Fibroblast of lung (primary cell): ENCODE data around the gene MAP3K8. TPM values are rescaled to one million over a fixed set of nuclear protein-coding genes. Genes with fewer than 3 reads are reported as not detected.

ENCODE experiments used
- DNase-seq, 2 donors: peaks; one replicate each; pipeline versions ENCODE4 v3.0.0 to v3.0.0-alpha.2; 2010; ENCODE audit warnings: low read depth in 2 of 2
- H2AFZ ChIP-seq: 2 replicates; pipeline ENCODE4 v1.5.1; 2012; ENCODE audit warnings: low read length, control low read depth, inconsistent platforms
- H3K27ac ChIP-seq: 2 replicates; pipeline ENCODE4 v1.5.1; 2011; ENCODE audit warnings: low read length, control low read depth; ENCODE audit not compliant: insufficient read depth
- H3K27me3 ChIP-seq: 2 replicates; pipeline ENCODE4 v1.5.1; 2011; ENCODE audit warnings: mild to moderate bottlenecking, low read length; ENCODE audit not compliant: control insufficient read depth, insufficient read depth
- H3K36me3 ChIP-seq: 2 replicates; pipeline ENCODE4 v1.5.1; 2011; ENCODE audit warnings: low read length; ENCODE audit not compliant: control insufficient read depth, insufficient read depth
- H3K4me1 ChIP-seq: 2 replicates; pipeline ENCODE4 v1.5.1; 2011; ENCODE audit warnings: low read length; ENCODE audit not compliant: control insufficient read depth, insufficient read depth; ENCODE audit errors: extremely low read depth
- H3K4me2 ChIP-seq: 2 replicates; pipeline ENCODE4 v1.5.1; 2011; ENCODE audit warnings: low read length, control low read depth; ENCODE audit not compliant: insufficient read depth; ENCODE audit errors: extremely low read depth
- H3K4me3 ChIP-seq, 4 experiments: fragments of 200-600 bp in 1 of 4; sonication (generic) in 1 of 4; replicated peaks in 1 of 4; 2 replicates each; pipeline ENCODE4 v1.5.1; 2011 to 2016; ENCODE audit warnings: low read length in 4 of 4, low read depth in 3 of 4, mild to moderate bottlenecking in 3 of 4, control low read depth in 2 of 4, inconsistent platforms in 1 of 4, mixed read lengths in 1 of 4; ENCODE audit not compliant: insufficient read depth in 1 of 4; ENCODE audit errors: control extremely low read depth in 1 of 4
- H3K79me2 ChIP-seq: 2 replicates; pipeline ENCODE4 v1.5.1; 2012; ENCODE audit warnings: mild to moderate bottlenecking, low read length, inconsistent platforms; ENCODE audit not compliant: control insufficient read depth, insufficient read depth
- H3K9ac ChIP-seq: 2 replicates; pipeline ENCODE4 v1.5.1; 2011; ENCODE audit warnings: mild to moderate bottlenecking, low read length, control low read depth; ENCODE audit not compliant: insufficient read depth
- H3K9me3 ChIP-seq: 2 replicates; pipeline ENCODE4 v1.5.1; 2012; ENCODE audit warnings: low read depth, low read length; ENCODE audit not compliant: control insufficient read depth, insufficient read depth
- H4K20me1 ChIP-seq: 2 replicates; pipeline ENCODE4 v1.5.1; 2011; ENCODE audit warnings: low read length; ENCODE audit not compliant: control insufficient read depth, insufficient read depth; ENCODE audit errors: extremely low read depth
- EZH2 ChIP-seq: IDR thresholded peaks from 2 replicates; pipeline ENCODE4 v1.5.1; 2012; ENCODE audit warnings: low read length, control low read depth, mild to moderate bottlenecking; ENCODE audit errors: missing control alignments
- polyA plus RNA-seq, 2 donors: library from polyadenylated mRNA; depleted of rRNA in 1 of 2; stranded (reverse) in 1 of 2; unstranded in 1 of 2; fragments of >200 nt; gene quantifications; 2 replicates each; pipeline ENCODE4 v1.2.1, GENCODE V29; 2011 to 2012; ENCODE audit warnings: missing spikeins in 1 of 2
- total RNA-seq: library from RNA; depleted of rRNA; stranded (reverse); fragments of >200 nt; gene quantifications from 2 replicates; pipeline ENCODE4 v1.2.1, GENCODE V29; 2014
- TF ChIP-seq, protein P1 (sequence below), 2 donors: IDR thresholded peaks in 1 of 2; conservative IDR thresholded peaks in 1 of 2; 1 replicate in 1 of 2; 2 replicates in 1 of 2; pipeline ENCODE4 v1.5.1; 2011 to 2012; ENCODE audit warnings: low read length in 2 of 2, control low read depth in 1 of 2, inconsistent platforms in 1 of 2, low read depth in 1 of 2, mild to moderate bottlenecking in 1 of 2

The MAP3K8 gene
- total and polyA plus RNA-seq, 2 donors (not counting 1 experiment from before 2014, with no cell fraction given) = 20.0 to 52.6 TPM

DNA sequence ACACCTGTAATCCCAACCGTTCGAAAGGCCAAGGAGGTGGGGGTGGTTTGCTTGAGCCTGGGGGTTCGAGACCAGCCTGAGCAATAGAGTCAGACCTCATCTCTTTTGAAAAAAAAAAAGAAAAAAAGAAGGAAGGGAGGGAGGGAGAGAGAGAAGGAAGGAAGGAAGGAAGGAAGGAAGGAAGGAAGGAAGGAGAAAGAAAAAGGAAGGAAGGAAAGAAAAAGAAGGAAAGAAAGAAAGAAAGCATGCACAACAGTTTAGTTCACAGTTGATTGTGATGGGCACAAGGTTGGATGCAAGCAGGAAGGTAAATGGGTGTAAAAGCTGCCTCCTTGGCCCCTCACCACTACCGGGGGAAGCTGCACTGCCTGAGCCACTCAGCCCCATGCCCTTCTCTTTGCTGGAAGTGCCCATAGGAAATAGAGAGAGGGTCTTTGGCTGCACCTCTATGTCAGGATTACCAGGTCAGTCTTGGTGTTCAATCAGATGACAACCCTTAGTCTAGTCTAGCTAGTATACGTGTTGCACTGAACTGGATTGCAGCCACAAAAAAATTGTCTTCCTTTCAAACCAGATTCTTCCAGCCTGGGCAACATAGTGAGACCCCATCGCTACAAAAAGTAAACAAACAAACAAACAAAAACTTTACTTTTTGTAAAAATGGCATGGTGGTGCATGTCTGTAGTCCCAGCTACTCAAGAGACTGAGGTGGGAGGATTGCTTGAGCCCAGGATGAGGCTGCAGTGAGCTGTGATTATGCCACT, 20.0 kb downstream of the MAP3K8 start:
- DNase-seq = no peak
- Histone ChIP-seq H3K9ac (no peak overlapping the region), H2AFZ (no peak overlapping the region), H3K4me2 (peak overlapping the region; percentile 34), H3K36me3 (peaks cover 5% of the 10 kb centered on the region), H3K79me2 (no peaks in the 10 kb centered on the region), H3K27me3 (no peaks in the 10 kb centered on the region), H3K27ac (peak overlapping the region; percentile 83), H3K9me3 (no peaks in the 10 kb centered on the region), H4K20me1 (no peaks in the 10 kb centered on the region), H3K4me1 (peaks cover 21% of the 10 kb centered on the region), H3K4me3 (peak overlapping the region in 1 of 4 experiments; percentile 3)
- TF ChIP-seq EZH2 = no peak
- TF ChIP-seq, protein P1, sequence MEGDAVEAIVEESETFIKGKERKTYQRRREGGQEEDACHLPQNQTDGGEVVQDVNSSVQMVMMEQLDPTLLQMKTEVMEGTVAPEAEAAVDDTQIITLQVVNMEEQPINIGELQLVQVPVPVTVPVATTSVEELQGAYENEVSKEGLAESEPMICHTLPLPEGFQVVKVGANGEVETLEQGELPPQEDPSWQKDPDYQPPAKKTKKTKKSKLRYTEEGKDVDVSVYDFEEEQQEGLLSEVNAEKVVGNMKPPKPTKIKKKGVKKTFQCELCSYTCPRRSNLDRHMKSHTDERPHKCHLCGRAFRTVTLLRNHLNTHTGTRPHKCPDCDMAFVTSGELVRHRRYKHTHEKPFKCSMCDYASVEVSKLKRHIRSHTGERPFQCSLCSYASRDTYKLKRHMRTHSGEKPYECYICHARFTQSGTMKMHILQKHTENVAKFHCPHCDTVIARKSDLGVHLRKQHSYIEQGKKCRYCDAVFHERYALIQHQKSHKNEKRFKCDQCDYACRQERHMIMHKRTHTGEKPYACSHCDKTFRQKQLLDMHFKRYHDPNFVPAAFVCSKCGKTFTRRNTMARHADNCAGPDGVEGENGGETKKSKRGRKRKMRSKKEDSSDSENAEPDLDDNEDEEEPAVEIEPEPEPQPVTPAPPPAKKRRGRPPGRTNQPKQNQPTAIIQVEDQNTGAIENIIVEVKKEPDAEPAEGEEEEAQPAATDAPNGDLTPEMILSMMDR (conservative IDR thresholded peaks at IDR 0.05 in 1 of 2, IDR thresholded peaks at IDR 0.05 in 1 of 2; ENCODE audit: low read depth in 1 of 2, low read length in 2 of 2) = no peak

DNA sequence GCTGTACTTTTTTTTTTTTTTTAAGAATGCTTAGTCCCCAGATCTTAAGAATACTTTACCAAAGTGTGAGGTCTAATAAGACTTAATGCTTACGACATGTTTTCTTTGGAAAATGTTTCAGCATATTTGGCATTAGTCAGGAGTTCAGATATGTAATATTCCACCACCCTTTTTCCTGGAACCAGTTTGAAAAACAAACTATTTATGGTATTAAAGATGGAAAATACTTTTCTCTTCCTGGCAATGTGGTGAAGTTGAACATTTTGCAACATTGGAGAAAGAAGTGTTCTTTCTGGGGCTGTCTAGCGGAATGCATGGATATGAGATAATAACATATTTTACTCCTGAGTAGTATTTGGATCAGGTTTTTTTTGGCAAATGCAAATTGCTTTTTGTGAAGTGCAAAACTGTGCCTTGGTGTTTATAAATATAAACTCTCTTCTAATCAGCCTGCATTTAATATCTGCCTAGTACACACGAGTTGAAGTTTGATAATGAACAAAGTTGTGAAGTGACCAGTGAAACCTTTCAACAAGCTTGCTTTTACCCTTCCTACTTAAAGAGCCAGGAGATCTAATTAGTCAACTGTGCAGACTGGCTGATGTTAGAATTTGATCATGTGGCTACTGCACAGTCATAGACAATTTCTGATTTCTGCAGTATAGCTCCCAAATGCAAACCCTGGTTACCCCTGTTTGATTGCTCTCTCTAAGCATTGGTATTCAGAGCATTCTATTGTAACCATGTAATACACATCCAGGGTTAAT, 20.9 kb downstream of the MAP3K8 start:
- DNase-seq = peak; percentile 96 to 98
- H3K79me2 ChIP-seq = no peaks in the 10 kb centered on the region
- H3K4me2 ChIP-seq = peak overlapping the region; percentile 36
- H3K4me3 ChIP-seq = peak overlapping the region in 1 of 4 experiments; percentile 19
- H3K9me3 ChIP-seq = no peaks in the 10 kb centered on the region
- no peaks in the 10 kb centered on the region for H4K20me1 ChIP-seq
- H3K4me1 ChIP-seq = peaks cover 21% of the 10 kb centered on the region
- H3K27me3 ChIP-seq = no peaks in the 10 kb centered on the region
- H2AFZ ChIP-seq = no peak overlapping the region
- peak overlapping the region; percentile 83 for H3K27ac ChIP-seq
- H3K36me3 ChIP-seq = peaks cover 7% of the 10 kb centered on the region
- TF ChIP-seq EZH2 = no peak
- TF ChIP-seq, protein P1 (conservative IDR thresholded peaks at IDR 0.05 in 1 of 2, IDR thresholded peaks at IDR 0.05 in 1 of 2; ENCODE audit: low read depth in 1 of 2, low read length in 2 of 2) = no peak
- no peak overlapping the region for H3K9ac ChIP-seq

DNA sequence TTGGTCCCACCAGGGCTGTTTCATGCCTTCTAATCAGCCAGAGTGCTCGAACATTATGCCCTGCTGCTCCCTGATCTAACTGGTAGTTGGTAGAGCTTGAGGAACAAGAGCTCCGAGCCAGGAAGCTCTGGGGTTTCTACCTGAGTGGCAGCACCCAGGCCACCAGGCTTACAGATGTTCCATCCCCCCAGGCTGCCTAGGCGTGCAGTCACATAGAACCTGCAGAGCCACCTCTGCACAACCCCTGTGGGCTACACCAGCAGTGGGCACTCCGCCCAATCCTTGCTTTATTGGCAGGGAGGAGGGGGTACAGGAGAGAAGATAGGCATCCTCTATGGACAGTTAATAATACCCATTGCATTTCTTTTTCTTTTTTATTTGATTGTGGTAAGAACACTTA, 21.8 kb downstream of the MAP3K8 start:
- Histone ChIP-seq H3K27me3 (no peaks in the 10 kb centered on the region), H3K9me3 (no peaks in the 10 kb centered on the region), H3K9ac (no peak overlapping the region), H3K4me1 (peaks cover 21% of the 10 kb centered on the region), H3K4me2 (no peak overlapping the region), H3K79me2 (no peaks in the 10 kb centered on the region), H2AFZ (no peak overlapping the region), H4K20me1 (no peaks in the 10 kb centered on the region), H3K36me3 (peaks cover 10% of the 10 kb centered on the region), H3K27ac (peak overlapping the region; percentile 65), H3K4me3 (no peak overlapping the region)
- no peak for TF ChIP-seq EZH2
- TF ChIP-seq, protein P1 (conservative IDR thresholded peaks at IDR 0.05 in 1 of 2, IDR thresholded peaks at IDR 0.05 in 1 of 2; ENCODE audit: low read depth in 1 of 2, low read length in 2 of 2) = no peak
- DNase-seq = no peak
